CD4-positive, alpha-beta T cell (primary cell): ENCODE measurements around the gene BSG. TPM values are rescaled to one million over a fixed set of nuclear protein-coding genes. Genes with fewer than 3 reads are reported as not detected.

ENCODE experiments used
- ATAC-seq: fragments of 200-7000 bp; cut with Tn5 transposase; one replicate; pipeline ENCODE4 v1.10.0; 2022; ENCODE audit warnings: mild to moderate bottlenecking; ENCODE audit not compliant: poor library complexity
- CTCF ChIA-PET: fragments of 350-600 bp; sonication (Branson Sonifier 250); formaldehyde crosslinking; loops from one replicate; lab custom pipeline; 2021; ENCODE audit warnings: antibody characterized with exemption, inconsistent platforms; lab: Charles Lee
- POLR2A ChIA-PET: fragments of 350-600 bp; sonication (Branson Sonifier 250); formaldehyde crosslinking; loops from one replicate; lab custom pipeline; 2021; ENCODE audit warnings: antibody characterized with exemption, inconsistent platforms; lab: Charles Lee
- DNase-seq, 14 experiments: peaks; one replicate each; pipeline ENCODE4 v3.0.0-alpha.2; 2013 to 2020; ENCODE audit warnings: mixed read lengths in 2 of 14
- H3K27ac ChIP-seq, 2 donors: one replicate each; pipeline versions ENCODE4 v1.5.1 to v1.7.0; 2013; ENCODE audit warnings: low read length in 2 of 2, low read depth in 1 of 2, mild to moderate bottlenecking in 1 of 2
- H3K27me3 ChIP-seq, 2 experiments: 1 replicate in 1 of 2; 2 replicates in 1 of 2; pipeline versions ENCODE4 v1.6.1 to v1.7.0; 2013; ENCODE audit warnings: low read length in 2 of 2, control low read depth in 1 of 2, mild to moderate bottlenecking in 1 of 2, moderate library complexity in 1 of 2; ENCODE audit not compliant: insufficient read depth in 2 of 2, control insufficient read depth in 1 of 2
- H3K36me3 ChIP-seq: one replicate; pipeline ENCODE4 v1.6.1; 2013; ENCODE audit warnings: low read length, control low read depth; ENCODE audit not compliant: insufficient read depth
- H3K4me1 ChIP-seq: one replicate; pipeline ENCODE4 v1.6.1; 2013; ENCODE audit warnings: low read length, control low read depth; ENCODE audit not compliant: insufficient read depth
- H3K4me3 ChIP-seq: one replicate; pipeline ENCODE4 v1.5.1; 2013; ENCODE audit warnings: mild to moderate bottlenecking, low read length, moderate library complexity
- H3K9me3 ChIP-seq, 2 experiments: 1 replicate in 1 of 2; 2 replicates in 1 of 2; pipeline versions ENCODE4 v1.6.1 to v1.7.0; 2013; ENCODE audit warnings: low read length in 2 of 2, mild to moderate bottlenecking in 2 of 2, control low read depth in 1 of 2, moderate library complexity in 1 of 2; ENCODE audit not compliant: control insufficient read depth in 1 of 2, insufficient read depth in 1 of 2
- H3K27ac Mint-ChIP-seq: one replicate; pipeline ENCODE4 v1.8.0; 2020; ENCODE audit warnings: mixed read lengths
- H3K27me3 Mint-ChIP-seq: one replicate; pipeline ENCODE4 v1.8.0; 2021; ENCODE audit warnings: mixed read lengths
- H3K36me3 Mint-ChIP-seq: one replicate; pipeline ENCODE4 v1.8.0; 2021; ENCODE audit warnings: low read depth, mixed read lengths
- H3K4me1 Mint-ChIP-seq: one replicate; pipeline ENCODE4 v1.8.0; 2021; ENCODE audit warnings: low read depth, mixed read lengths
- H3K4me3 Mint-ChIP-seq: one replicate; pipeline ENCODE4 v1.8.0; 2020; ENCODE audit warnings: mild to moderate bottlenecking, mixed read lengths
- H3K9me3 Mint-ChIP-seq: one replicate; pipeline ENCODE4 v1.8.0; 2020; ENCODE audit warnings: mixed read lengths
- CTCF ChIP-seq: fragments of 200-600 bp; IDR thresholded peaks from one replicate; pipeline ENCODE4 v1.8.0; 2022; ENCODE audit warnings: antibody characterized with exemption, mild to moderate bottlenecking
- intact Hi-C, 2 experiments: fragments of 100-400 bp; cut with DNase I in 1 of 2; cut with micrococcal nuclease in 1 of 2; formaldehyde crosslinking; loops; one replicate each; pipeline versions ENCODE4 v1.15.1 to v1.9.0; 2023 to 2025; cut with DNase I, micrococcal nuclease
- total RNA-seq, 174 experiments: library from RNA in 2 of 174; stranded (reverse) in 2 of 174; gene quantifications; one replicate each; pipeline ENCODE4 v1.2.3 and lab custom pipeline; 2021 to 2026

Gene BSG
- total RNA-seq, 2 experiments from 2014 or later = 68.7 to 71.6 TPM

DNA sequence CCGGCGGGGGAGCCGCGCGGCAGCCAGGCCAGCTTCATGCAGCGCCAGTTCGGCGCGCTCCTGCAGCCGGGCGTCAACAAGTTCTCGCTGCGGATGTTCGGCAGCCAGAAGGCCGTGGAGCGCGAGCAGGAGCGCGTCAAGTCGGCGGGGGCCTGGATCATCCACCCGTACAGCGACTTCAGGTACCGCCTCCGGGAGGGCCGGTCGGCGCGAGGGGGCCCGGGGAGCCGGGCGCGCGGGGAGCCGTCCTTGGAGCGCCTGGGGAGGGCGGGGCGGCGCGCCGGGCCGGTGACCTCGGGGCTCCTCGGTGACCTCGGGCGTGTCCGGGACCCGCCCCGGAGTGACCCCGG is 18.0 kb downstream of the BSG start:
- peaks cover 5% of the 10 kb centered on the region for H3K4me1 Mint-ChIP-seq
- Histone ChIP-seq H3K9me3 (peaks cover 0 to 28% of the 10 kb centered on the region in 2 experiments), H3K4me1 (peaks cover 32% of the 10 kb centered on the region), H3K27ac (no peak overlapping the region), H3K36me3 (no peaks in the 10 kb centered on the region), H3K4me3 (no peak overlapping the region), H3K27me3 (peaks cover 25 to 30% of the 10 kb centered on the region in 2 experiments)
- H3K27ac Mint-ChIP-seq = no peak overlapping the region
- ChIA-PET POLR2A (no interaction called here), CTCF (no interaction called here)
- H3K36me3 Mint-ChIP-seq = no peaks in the 10 kb centered on the region
- peaks cover 25% of the 10 kb centered on the region for H3K27me3 Mint-ChIP-seq
- no peaks in the 10 kb centered on the region for H3K9me3 Mint-ChIP-seq
- TF ChIP-seq CTCF = no peak
- peak in 9 of 14 experiments; percentile 20 to 67 (median 36) for DNase-seq
- peak; percentile 66 for ATAC-seq
- intact Hi-C loops = no loop called here
- H3K4me3 Mint-ChIP-seq = peak overlapping the region; percentile 38

DNA sequence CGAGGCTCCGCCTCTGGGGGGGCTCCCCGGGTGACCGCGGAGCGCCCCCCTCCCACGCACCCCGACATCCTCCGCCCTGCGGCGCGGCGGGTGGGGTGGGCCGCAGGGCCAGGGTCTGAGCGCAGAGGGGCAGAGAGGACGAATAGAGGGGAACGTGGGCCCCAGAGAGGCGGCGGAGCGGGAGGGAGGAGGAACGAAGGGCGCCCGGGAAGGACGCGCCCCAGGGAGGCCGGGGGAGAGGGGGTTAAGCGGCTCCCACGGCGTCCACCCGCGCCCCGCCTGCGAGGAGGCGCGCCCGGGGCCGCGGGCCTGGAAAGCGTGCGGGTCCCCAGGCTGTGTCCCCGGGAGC is 18.3 kb downstream of the BSG start:
- POLR2A ChIA-PET = no interaction called here
- Mint-ChIP-seq H3K9me3 (no peaks in the 10 kb centered on the region), H3K4me1 (peaks cover 5% of the 10 kb centered on the region), H3K4me3 (no peak overlapping the region), H3K27ac (no peak overlapping the region), H3K27me3 (peaks cover 25% of the 10 kb centered on the region), H3K36me3 (no peaks in the 10 kb centered on the region)
- Histone ChIP-seq H3K27me3 (peaks cover 25 to 30% of the 10 kb centered on the region in 2 experiments), H3K4me3 (no peak overlapping the region), H3K9me3 (peaks cover 0 to 28% of the 10 kb centered on the region in 2 experiments), H3K4me1 (peaks cover 32% of the 10 kb centered on the region), H3K36me3 (no peaks in the 10 kb centered on the region), H3K27ac (no peak overlapping the region)
- CTCF ChIA-PET = no interaction called here
- TF ChIP-seq CTCF = no peak
- intact Hi-C loops = no loop called here
- no peak for DNase-seq
- no peak for ATAC-seq

- H3K36me3 ChIP-seq = no peaks in the 10 kb centered on the region
- ATAC-seq = no peak
- intact Hi-C loops = no loop called here
- peaks cover 25 to 30% of the 10 kb centered on the region in 2 experiments for H3K27me3 ChIP-seq
- H3K27ac ChIP-seq = no peak overlapping the region
- Mint-ChIP-seq H3K4me1 (peaks cover 5% of the 10 kb centered on the region), H3K4me3 (peak overlapping the region; percentile 38), H3K27me3 (peaks cover 25% of the 10 kb centered on the region), H3K36me3 (no peaks in the 10 kb centered on the region), H3K9me3 (no peaks in the 10 kb centered on the region), H3K27ac (no peak overlapping the region)
- ChIA-PET POLR2A (no interaction called here), CTCF (no interaction called here)
- peaks cover 32% of the 10 kb centered on the region for H3K4me1 ChIP-seq
- peaks cover 0 to 25% of the 10 kb centered on the region in 2 experiments for H3K9me3 ChIP-seq
- no peak for TF ChIP-seq CTCF
- no peak for DNase-seq
- H3K4me3 ChIP-seq = no peak overlapping the region
These were observed 18.9 kb downstream of the BSG start for GRCh38 chr19:591099-591958.
